ENCODE results near the gene RAD51B.
A peak's percentile ranks its signal among the peaks of the same experiment; 100 is the strongest.

Gene RAD51B

GRCh38 chr14:67908052-67908754 is 88.6 kb downstream of the RAD51B start:
- no peak for DNase-seq

GRCh38 chr14:67911562-67911961 is 92.0 kb downstream of the RAD51B start:
- no peak for DNase-seq

- DNase-seq: no peak
Measured at GRCh38 chr14:67916430-67916829, 96.9 kb downstream of the RAD51B start.

- no peak for DNase-seq
Measured at GRCh38 chr14:67917006-67917405, 97.4 kb downstream of the RAD51B start.

GRCh38 chr14:67918838-67919237 is 99.3 kb downstream of the RAD51B start:
- no peak for DNase-seq

- DNase-seq: no peak
Measured at GRCh38 chr14:67919259-67920032, 99.9 kb downstream of the RAD51B start.

GRCh38 chr14:67926821-67927220 is 107.2 kb downstream of the RAD51B start:
- no peak for DNase-seq

GRCh38 chr14:67927244-67927643 is 107.7 kb downstream of the RAD51B start:
- no peak for DNase-seq

- no peak for DNase-seq
Measured at GRCh38 chr14:67928375-67928774, 108.8 kb downstream of the RAD51B start.

- DNase-seq: no peak
Measured at GRCh38 chr14:67932708-67933246, 113.2 kb downstream of the RAD51B start.

GRCh38 chr14:67933266-67933665 is 113.7 kb downstream of the RAD51B start:
- no peak for DNase-seq

- no peak for DNase-seq
Measured at GRCh38 chr14:67934087-67934486, 114.5 kb downstream of the RAD51B start.

- DNase-seq: no peak
Measured at GRCh38 chr14:67934862-67935261, 115.3 kb downstream of the RAD51B start.

GRCh38 chr14:67935371-67935770 is 115.8 kb downstream of the RAD51B start:
- no peak for DNase-seq

GRCh38 chr14:67938071-67938470 is 118.5 kb downstream of the RAD51B start:
- DNase-seq: no peak

- no peak for DNase-seq
Measured at GRCh38 chr14:67940486-67941455, 121.2 kb downstream of the RAD51B start.

- no peak for DNase-seq
Measured at GRCh38 chr14:67941456-67942018, 122.0 kb downstream of the RAD51B start.

- no peak for DNase-seq
Measured at GRCh38 chr14:67942080-67942710, 122.6 kb downstream of the RAD51B start.

GRCh38 chr14:67943947-67944346 is 124.4 kb downstream of the RAD51B start:
- peak; percentile 30 for DNase-seq

- no peak for DNase-seq
Measured at GRCh38 chr14:67944605-67945004, 125.0 kb downstream of the RAD51B start.

- no peak for DNase-seq
Measured at GRCh38 chr14:67949771-67950170, 130.2 kb downstream of the RAD51B start.

- no peak for DNase-seq
Measured at GRCh38 chr14:67950386-67950785, 130.8 kb downstream of the RAD51B start.
